ENCODE data around the gene PKN3.

DNA sequence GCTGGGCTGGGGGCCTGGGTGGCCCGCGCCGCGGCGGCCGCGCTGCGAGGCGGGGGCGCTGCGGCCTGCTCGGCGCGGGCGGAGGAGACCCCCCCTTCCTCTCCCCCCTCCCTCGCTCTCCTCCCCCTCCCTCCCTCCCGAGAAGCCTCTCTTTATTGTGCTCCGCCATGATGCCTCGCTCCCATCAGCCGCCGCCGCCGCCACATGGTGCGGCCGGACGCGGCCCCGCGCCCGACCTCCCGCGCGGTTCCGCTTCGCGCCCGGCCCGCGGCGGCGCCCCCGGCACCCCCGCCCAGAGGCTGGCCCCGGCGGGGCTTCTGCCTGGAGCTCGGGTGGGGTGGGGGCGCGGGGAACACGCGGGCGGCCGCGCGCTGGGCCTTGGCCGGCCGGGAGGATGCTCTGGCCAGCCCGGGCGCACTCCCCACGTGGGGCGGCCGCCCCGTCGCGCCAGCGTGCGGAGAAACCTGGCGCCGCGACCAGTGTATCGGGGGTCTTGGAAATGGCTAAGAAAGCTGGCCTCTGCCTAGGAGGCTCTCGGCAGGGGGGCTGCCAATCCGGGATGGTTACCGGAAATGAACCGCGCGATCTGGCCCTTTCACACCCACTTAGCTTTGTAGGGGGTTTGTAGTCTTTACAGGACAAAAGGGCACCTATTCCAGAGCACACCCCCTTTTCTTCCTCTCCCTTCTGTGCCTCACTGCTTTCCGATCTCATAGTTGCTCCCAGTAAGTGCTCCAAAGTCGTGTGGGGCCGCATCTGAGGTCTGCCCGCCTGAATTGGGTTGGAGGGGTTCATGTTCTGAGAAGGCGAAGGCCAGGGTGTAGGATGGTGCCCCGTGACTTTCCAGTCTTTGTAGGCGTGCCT, 12.3 kb upstream of the PKN3 start:
- TF ChIP-seq CTCF (IDR thresholded peaks at IDR 0.05) (no peak), POLR2A (IDR thresholded peaks at IDR 0.05; ENCODE audit: low read depth) (no peak), EP300 (IDR thresholded peaks at IDR 0.05) (no peak), POLR2AphosphoS5 (IDR thresholded peaks at IDR 0.05) (no peak)
